Measurements from ENCODE around the gene AKR1E2.

The AKR1E2 gene

DNA sequence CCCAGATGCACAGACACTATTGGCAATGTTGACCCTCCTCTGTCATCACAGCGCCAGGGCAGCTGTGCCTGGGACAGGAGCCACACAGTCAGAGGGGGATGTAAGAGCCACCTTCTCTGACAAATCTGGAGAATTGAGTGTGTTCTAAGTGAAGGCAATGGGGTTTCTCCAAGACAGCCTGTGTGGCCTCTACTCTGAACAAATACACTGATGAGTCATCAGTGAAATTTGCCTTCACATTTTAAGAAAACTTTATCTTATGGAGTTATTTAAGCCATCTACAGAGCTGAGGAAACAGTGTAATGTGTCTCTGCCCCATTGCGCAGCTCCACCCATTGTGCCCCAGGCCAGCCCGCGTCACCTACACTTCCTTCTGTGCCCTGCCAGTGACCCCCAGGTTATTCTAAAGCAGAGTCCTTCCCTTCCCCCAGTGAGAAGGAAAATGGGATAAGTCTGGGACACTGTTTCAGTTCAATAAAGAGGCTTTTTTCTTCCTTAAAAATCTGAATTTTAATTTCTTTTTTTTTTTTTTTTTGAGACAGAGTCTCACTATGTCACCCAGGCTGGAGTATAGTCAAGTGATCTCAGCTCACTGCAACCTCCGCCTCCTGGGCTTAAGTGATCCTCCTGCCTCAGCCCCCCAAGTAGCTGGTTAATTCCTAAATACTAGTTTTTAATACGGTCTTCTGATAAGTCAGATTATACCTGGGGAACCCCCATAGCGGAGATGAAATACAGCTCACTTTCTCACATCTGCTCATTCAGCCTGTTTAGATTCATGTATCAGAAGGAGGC, 21.8 kb downstream of the AKR1E2 start:
- DNase-seq, result no peak

DNA sequence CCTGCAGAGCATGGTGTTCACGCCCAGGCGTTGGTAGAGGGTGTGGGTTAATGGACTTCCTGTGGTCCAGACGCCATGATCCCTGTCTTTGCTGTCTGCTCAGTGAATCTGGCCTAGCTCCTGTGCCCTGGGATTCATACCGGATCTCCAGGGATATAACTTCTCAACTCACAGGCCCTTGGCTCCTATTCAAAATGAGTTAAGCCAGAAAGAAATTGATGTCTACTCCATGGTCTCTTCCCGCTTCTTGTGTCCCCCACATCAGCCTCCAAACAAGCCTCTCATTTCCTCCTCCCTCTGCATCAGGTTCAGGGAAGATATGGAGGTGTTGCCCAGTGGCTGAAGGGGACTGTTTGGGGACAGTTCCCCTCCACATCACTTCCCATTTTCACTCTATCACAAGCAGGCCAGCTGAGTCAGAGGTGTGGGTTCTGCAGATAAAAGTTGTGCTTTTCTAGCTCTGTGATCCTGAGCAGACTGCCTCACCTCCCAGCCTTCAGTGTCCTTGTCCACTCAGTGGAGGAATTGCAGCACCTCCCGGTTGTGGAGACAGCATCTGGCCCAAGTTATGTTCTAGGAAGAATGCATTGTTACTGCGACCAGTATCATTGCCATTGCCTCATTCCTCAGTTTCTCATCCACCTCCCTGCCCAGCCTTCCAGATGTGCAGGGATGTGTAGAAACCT, 22.5 kb downstream of the AKR1E2 start:
- peak; percentile 35 for DNase-seq

DNA sequence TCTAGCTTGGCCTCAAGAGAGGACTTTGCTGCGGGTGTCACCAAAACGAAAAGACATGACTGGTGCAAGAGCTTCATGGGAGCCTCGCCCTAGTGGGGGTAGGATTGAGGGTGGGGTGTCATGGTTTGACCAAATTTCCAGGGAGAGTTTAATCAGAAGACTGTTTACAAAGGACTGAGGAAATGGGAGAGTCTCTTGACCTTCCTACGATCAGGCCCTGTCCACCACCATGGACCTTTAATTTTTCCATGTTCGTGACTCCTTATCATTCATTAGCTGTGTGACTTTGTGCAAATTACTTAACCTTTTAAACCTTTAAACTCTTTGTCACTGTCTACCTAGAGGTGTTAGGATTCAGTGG, 23.0 kb downstream of the AKR1E2 start:
- DNase-seq, result no peak

DNA sequence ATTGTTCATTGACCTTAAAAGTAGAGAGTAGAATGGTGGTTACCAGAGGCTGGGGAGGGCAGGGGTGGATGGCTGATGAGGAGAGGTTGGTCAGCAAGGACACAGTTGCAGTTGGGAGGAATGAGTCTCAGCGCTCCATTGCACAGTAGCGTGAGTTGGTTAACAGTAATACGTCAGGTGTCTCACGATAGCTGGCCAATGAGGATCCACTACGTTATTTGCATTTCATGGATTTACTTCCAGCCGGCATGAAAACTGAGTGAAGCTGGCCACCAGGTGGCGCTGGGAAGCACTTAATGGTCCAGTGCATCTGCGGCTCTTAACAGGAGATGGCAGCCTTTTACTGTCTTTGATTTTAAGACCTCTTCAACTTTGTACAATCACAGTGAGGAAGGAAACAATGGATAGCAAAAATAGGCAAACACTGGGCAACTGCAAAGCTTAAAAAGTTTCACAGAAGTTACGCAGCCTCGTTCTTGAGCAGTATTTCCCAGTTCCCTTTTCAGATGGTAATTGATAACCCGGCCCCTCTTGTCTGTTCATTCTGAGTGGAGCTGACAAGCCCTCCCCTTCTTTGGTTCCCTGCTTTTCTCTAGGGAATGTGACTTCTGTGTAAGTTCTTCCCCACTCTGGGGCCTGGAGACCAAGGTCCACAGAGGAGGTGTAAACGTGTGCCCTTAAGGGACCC, 23.7 kb downstream of the AKR1E2 start:
- peak; percentile 92 for DNase-seq

DNA sequence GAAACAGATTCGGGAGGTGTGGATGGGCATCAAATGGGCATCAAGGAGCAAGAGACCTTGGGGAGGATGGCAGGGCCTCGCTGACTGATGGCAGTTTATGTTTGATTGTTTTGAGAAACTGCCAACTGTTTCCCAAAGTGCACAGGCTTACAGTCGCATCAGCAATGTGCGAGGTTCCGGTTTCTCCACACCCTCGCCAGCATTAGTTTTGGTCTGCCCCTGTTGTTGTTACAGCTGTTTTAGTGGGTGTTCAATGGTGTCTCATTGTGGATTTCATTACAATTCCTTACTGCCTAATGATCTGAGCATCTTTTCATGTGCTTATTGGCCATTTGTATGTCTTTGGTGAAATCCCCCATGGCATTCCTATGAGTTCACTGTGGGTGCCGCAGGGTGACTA, 24.4 kb downstream of the AKR1E2 start:
- DNase-seq, result no peak

DNA sequence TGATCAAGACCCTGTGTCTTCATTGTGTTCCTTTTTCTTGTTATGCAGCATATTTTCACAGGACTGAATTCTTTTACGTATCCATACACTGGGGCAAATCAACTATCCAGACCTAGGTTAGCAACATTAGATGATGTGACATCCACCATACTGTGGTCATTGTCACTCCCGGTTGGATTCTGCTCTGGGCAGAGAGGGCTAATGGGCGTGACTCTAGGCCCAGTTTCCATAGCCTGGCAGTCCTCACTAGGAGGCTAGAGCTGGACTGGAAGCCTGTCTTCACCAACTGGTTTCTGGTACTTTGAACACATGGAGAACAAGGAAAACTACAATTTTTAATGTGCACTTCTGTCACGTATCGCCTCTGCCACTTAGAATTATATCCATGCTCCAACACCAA, 25.2 kb downstream of the AKR1E2 start:
- no peak for DNase-seq

DNA sequence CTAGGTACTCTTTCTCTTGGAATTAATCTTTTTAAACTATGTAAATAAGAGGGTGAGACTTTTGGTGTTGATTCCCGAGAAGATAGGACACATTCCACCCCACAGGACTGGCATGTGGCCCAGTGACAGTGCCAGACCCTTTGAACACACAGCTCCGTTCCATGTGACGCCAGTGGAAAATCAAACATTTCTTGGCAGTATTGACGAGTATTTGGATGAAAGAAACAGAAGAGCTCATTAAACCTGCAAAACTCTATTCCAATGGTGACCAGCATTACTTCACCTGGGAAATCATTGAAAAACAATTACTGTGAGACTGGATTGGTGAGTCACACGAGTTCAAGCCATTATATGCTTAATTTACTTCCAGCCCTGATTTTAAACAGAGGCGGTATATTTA, 25.8 kb downstream of the AKR1E2 start:
- no peak for DNase-seq

DNA sequence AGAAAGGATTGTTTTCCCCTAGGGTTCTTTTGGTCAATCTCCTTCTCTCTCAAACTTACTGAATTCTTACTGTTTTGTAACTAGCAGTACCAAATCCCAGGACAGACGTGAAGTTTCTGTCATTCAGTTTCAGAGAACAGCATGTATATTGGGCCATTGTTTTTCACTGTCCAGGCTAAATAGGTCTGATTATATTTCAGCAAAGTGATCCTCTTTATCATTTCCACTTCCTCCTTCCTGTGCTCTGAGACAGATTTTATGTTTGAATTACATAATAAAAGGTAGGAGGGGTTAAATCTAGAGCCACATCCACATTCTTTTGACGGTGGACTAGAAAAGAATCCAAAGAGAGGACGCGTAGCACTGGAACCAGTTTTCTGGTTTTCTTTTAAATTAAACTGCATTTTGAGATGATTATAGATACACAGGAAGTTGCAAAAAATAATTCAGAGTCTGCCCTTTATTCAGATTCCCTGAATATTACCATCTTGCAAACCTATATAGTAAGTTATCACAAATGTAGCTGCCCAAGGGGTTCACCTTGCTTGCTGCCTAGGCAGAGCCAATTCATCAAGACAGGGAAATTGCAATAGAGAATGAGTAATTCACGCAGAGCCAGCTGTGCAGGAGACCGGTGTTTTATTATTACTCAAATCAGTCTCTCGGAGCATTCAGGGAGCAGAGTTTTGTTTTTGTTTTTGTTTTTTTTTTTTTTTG, 40.1 kb downstream of the AKR1E2 start:
- no peak for DNase-seq

DNA sequence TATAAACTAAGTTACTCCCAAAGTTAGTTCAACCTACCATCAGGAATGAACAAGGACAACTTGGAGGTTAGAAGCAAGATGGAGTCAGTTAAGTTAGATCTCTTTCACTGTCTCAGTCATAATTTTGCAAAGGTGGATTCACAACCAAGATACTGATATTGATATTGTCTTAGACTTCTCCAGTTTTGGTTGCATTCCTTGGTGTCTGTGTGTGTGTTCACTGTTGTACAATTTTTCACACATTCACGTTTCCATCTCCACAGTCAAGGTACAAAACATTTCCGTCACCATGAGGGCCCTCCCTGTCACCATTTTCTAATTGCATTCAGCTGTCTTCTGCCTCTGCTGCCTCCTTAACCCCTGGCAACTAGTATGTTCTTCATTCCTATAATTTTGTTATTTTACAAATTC, 41.1 kb downstream of the AKR1E2 start:
- DNase-seq, result no peak

DNA sequence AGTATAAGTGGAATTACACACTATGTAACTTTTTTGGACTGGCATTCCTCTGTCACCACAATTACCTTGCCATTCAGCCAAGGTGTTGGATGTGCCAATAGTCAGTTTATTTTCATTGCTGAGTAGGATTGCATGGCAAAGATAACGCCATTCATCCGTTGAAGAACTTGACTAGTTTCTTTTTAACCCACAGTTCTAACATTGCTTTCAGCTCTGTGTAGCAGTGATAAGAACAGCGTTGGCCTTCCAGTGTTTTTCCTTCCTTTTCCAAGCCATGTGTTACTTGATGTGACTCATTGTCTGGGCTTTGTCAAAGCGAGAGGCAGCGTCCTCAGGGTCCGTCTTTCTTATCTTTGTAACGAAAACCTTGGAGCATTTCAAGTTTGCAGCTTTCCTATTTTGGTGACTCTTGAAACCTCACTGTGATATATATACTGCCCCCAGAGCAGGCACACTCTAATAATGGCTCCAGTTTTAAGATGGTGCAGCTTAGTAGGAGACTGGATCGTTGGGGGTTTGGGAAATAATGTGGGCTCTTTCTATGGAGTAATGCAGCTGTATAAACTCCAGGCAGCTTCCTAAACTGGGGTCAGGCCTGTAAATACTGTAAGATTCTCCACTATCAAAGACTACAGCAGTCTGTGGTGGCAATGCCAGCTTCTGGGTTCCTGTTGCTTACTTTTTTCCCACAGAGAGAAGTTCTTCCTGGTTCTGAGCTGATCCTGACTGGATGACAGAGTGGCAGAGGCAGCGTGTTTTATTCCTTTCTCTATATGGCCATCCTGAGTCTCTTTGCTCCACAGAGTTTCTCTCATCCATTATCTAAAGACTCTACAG, 41.7 kb downstream of the AKR1E2 start:
- peak; percentile 76 for DNase-seq

DNA sequence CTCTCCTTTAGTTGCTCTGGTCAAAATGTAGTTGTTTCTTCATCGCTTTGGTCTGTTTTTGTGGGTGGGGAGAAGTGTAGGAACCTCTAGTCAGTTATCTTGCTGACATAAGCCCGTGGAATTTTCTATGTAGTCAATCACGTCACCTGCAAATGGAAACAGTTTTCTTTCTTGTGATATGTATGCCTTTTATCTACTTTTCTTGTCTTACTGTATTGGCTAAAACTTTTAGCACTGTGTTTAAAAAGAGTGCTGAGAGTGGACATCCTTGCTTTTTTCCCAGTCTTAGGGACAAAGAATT, 42.3 kb downstream of the AKR1E2 start:
- DNase-seq, result no peak

DNA sequence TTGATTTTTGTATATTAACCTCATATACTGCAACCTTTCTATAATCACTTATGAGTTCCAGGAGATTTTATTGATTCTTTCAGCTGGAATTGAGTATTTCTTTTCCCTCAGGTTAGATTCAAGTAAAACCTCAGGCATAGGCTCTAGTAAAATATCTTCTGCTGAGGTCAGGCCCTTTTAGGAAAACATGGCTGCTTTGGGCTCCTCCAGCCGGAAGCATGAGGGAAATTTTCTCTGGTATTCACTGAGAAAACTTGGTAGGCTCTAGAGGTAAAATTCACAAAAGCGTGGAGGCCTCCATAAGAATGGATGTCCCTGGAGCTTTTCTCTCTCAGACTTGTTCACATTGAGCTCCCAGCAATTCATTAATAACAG, 56.7 kb downstream of the AKR1E2 start:
- no peak for DNase-seq

DNA sequence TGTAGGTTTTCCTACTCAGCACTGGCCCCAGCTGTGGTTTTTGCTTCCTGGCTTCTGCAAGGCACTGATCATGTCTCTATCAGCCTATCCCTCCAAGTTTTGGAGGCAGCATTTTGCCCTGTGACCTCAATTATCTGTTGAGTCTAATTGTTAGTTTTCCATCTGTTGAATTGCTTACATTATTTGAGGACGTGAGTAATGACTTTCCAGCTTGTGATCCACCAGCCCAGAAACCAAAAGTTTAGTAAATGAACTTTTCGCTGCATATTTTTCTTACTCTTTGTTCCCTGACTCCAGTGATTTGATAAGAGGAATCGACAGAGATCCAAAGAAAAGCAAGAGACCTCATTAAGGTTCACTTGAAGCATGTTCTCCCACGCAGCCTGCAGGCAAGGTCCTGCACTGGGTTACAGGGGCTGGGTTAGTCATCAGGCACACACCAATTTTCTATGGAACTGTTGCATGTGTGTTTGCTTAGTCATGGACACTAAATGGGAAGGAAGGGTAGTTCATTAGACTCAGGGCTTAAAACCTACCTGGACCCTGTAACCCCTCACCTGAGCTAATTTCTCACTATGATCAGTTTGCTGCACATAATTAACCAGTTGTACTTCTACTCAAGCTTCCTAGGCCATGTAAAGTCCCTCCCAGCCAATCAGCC, 57.2 kb downstream of the AKR1E2 start:
- peak; percentile 65 for DNase-seq

DNA sequence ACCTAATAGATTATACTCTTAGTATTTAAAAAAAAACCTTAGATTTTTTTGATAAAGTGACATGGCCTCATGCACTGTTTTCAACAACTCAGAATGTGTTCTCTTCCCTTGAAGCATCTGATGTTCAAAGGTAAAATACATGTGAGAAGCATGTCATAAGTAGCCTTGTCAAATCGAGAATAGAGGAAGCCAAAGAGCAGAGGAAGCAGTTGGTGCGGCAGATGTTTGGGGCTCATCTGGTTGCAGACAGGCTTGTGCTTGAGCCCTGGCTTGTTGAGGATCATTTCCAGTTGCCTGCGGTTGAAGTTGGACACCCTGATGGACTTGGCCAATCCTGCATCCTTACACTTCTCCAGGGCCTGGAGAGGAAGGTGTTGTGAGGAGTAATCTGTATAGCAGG, 59.2 kb downstream of the AKR1E2 start:
- no peak for DNase-seq

DNA sequence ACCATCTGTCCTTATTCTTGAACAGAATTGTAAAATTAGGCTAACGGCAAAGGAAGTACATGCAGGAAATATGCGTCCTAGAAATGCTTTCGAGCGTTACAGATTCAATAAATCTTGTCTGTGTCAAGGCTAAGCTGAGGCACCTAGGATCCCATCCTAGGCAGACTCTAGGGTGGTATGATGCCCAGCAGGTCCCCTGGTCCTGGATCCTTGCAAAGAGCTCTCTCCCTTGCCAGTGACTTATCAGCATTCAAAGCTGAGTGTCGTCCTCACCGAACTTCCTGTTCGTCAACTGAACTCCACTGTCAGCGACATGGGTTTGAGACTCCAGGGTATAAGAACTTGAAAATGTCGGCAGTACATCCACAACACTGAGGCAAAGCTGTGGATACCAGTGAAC, 61.5 kb downstream of the AKR1E2 start:
- DNase-seq, result no peak

DNA sequence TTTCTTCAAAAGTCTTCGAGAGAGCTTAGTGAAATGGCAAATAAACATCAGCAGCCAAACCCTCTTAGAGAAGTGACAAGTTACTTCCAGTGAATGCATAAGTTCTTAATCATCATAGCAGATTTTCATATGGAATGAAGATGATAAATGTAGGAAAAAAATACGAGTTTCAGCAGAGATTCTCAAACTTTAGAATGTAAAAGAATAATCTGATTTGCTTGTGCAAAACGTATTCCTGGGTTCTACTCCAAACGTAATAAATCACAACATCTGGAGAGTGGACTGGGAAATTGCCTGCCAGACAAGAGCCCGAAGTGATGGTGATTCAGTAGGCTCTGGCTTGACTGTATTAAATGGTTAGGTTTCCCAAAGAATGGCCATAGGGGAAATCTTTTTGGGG, 62.2 kb downstream of the AKR1E2 start:
- DNase-seq, result no peak

DNA sequence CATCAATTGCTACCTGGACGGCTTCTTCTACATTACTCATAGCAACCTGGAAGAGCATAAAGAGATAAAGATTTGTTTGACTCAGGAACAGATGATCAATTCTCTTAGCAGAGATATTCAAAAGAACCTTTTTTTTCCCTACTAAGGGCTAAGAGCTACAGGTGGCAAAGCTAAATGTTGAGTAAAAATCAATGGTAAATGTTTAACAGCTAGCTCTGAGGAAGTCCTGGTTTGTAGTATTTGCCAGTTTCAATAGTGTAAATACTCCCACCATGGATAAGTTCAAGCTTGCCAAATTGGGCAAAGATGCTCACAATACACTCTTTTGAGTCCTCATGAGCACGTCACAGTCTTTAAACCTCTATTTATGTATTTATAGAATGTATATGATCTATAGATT, 64.0 kb downstream of the AKR1E2 start:
- DNase-seq, result no peak

DNA sequence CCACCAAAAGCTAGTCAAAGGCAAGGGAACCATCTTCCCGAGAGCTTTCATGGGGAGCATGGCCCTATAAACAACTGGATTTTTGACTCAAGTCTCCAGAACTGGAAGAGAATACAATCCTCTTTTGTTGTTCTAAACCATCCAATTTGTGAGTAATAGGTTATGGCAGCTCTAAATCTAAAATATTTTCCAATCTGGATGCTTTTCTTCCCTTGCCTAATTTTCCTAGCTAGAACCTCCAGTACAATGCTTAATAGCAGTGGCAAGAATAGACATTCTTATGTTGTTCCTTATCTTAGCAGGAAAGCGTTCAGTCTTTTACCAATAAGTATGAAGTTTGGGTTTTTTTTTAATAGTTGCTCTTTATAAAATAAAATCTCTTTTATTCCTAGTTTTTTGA, 66.7 kb downstream of the AKR1E2 start:
- no peak for DNase-seq

DNA sequence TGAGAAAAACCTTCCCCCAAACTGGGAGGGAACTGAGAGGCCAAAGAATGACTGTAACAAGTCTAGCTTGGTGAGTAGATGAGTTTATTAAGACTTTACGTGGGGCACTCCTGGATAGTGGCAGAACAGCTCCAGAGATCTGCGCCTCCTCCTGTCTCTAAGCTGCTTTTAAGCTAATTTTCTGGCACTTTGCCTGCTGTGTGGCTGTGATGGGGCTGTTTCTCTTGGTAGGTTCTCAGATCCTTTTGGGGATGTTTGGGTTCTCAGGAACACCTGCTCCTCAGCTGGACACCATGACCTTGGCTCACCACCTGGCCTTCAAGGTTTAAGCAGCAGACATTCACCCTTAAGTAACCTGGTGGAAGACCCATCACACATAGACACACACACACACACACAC, 68.3 kb downstream of the AKR1E2 start:
- no peak for DNase-seq
